HuH-7 (cell line): ENCODE results near the gene ADARB2.
"Not testable (repeated sequence)": the region's sequence is repeated elsewhere in the genome, so short reads cannot be mapped to it uniquely, and the experiment has no call there.

Source experiments
- DNase-seq: peaks from one replicate; pipeline ENCODE4 v3.0.0; 2011; ENCODE audit warnings: low spot score

ADARB2 gene

GRCh38 chr10:1642600-1643160 is 94.6 kb downstream of the ADARB2 start:
- DNase-seq = no peak

GRCh38 chr10:1641402-1641801 is 95.9 kb downstream of the ADARB2 start:
- no peak for DNase-seq

GRCh38 chr10:1638889-1639419 is 98.4 kb downstream of the ADARB2 start:
- no peak for DNase-seq

- no peak for DNase-seq
Measured at GRCh38 chr10:1635340-1635739, 102.0 kb downstream of the ADARB2 start.

- no peak for DNase-seq
Measured at GRCh38 chr10:1634239-1634638, 103.1 kb downstream of the ADARB2 start.

GRCh38 chr10:1633783-1634182 is 103.5 kb downstream of the ADARB2 start:
- no peak for DNase-seq

GRCh38 chr10:1632596-1632995 is 104.7 kb downstream of the ADARB2 start:
- no peak for DNase-seq

- no peak for DNase-seq
Measured at GRCh38 chr10:1632141-1632540, 105.2 kb downstream of the ADARB2 start.

GRCh38 chr10:1631282-1631681 is 106.0 kb downstream of the ADARB2 start:
- DNase-seq = no peak

GRCh38 chr10:1630304-1630703 is 107.0 kb downstream of the ADARB2 start:
- no peak for DNase-seq

GRCh38 chr10:1629326-1630198 is 107.8 kb downstream of the ADARB2 start:
- no peak for DNase-seq

- no peak for DNase-seq
Measured at GRCh38 chr10:1628757-1629156, 108.6 kb downstream of the ADARB2 start.

GRCh38 chr10:1627945-1628344 is 109.4 kb downstream of the ADARB2 start:
- no peak for DNase-seq

GRCh38 chr10:1626835-1627234 is 110.5 kb downstream of the ADARB2 start:
- DNase-seq = no peak

- DNase-seq = no peak
Measured at GRCh38 chr10:1626410-1626809, 110.9 kb downstream of the ADARB2 start.

GRCh38 chr10:1625731-1626130 is 111.6 kb downstream of the ADARB2 start:
- no peak for DNase-seq

- no peak for DNase-seq
Measured at GRCh38 chr10:1625079-1625478, 112.2 kb downstream of the ADARB2 start.

GRCh38 chr10:1624240-1624639 is 113.1 kb downstream of the ADARB2 start:
- no peak for DNase-seq

GRCh38 chr10:1620803-1621202 is 116.5 kb downstream of the ADARB2 start:
- DNase-seq = no peak

- DNase-seq = not testable (repeated sequence)
Measured at GRCh38 chr10:1617376-1618317, 119.7 kb downstream of the ADARB2 start.

- DNase-seq = not testable (repeated sequence)
Measured at GRCh38 chr10:1616701-1617100, 120.6 kb downstream of the ADARB2 start.
